ENCODE measurements around the gene ERCC5.
A peak's percentile ranks its signal among the peaks of the same experiment; 100 is the strongest.

DNA sequence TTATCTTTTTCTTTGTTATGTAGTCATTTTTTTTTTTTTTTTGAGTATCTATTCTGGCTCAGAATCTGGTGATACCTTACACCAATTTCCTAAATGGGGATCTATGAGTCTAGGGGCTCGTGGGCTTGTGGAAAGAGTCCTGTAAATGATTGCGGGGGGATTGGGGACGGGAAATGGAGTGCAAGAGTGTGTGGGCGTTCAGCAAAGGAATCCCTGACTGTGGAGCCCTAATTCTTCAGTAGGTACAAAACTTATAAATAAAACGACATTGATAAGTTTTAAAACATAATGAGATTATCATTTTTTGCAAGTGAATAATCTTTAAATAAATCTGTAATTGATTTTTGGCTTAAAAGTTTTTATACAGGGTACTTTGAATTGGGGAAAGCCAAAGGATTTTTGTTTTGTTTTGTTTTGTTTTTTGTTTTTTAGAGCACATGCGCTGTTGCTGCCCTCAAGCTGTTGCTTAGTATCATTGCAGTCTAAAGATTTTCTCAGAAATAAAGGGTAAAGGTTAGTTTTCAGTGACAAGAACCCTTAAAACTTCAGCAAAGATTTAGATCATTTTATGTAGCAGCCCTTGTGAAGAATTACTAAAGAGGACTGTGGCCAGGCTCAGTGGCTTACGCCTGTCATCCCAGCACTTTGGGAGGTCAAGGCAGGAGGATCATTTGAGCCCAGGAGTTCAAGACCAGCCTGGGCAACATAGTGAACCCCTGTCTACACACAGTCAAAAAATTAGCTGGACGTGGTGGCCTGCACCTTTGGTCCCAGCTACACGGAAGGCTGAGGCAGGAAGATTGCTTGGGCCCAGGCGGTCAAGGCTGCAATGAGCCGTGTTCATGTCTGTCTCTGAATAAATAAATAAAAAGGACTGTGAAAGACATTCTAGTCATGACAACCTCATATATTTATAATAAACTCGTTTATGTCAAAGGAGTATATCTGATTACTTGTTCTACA, 1.7 kb downstream of the ERCC5 start:
- TF ChIP-seq CTCF (IDR thresholded peaks at IDR 0.05; ENCODE audit: poor library complexity) (peak; percentile 85), EZH2 (IDR thresholded peaks at IDR 0.05; ENCODE audit: borderline replicate concordance) (no peak), EZH2phosphoT487 (IDR thresholded peaks at IDR 0.05; ENCODE audit: low read depth, severe bottlenecking, unreplicated experiment) (no peak)
